Ishikawa (cell line): ENCODE data around the gene UVSSA.

Experiments used
- CEBPB ChIP-seq: IDR thresholded peaks from 2 replicates; pipeline ENCODE4 v1.6.1; 2012
- FOXM1 ChIP-seq: IDR thresholded peaks from 2 replicates; pipeline ENCODE4 v1.6.1; 2012; ENCODE audit warnings: low read depth, borderline replicate concordance
- RAD21 ChIP-seq: IDR thresholded peaks from 2 replicates; pipeline ENCODE4 v1.6.1; 2012; ENCODE audit warnings: low read depth
- ZBTB7A ChIP-seq: IDR thresholded peaks from 2 replicates; pipeline ENCODE4 v1.6.1; 2012; ENCODE audit warnings: low read depth
- TF ChIP-seq, protein P1 (sequence below): IDR thresholded peaks from 2 replicates; pipeline ENCODE4 v1.6.1; 2012; ENCODE audit warnings: low read depth, mild to moderate bottlenecking

DNA sequence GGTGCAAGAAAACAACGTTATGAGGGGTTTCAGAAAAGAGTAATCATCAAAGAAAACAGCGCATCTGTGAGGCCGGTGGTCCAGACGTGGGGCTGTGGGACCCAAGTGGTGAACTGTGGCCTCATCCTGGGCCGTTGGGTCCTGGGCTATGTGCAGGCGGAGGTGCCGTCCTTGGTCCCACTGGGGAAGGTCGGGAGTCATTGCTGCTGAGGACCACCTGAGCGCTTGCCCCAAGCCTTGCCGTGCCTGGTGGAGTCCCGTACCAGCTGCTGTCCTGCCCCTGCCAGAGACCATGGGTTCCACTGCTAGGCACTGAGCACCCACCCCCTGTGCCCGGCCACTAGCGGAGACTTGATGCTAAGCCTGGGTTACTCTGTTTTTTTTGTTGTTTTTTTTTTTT is 25.5 kb upstream of the UVSSA start:
- TF ChIP-seq ZBTB7A (no peak), FOXM1 (no peak), CEBPB (no peak), RAD21 (no peak)
- TF ChIP-seq, protein P1, sequence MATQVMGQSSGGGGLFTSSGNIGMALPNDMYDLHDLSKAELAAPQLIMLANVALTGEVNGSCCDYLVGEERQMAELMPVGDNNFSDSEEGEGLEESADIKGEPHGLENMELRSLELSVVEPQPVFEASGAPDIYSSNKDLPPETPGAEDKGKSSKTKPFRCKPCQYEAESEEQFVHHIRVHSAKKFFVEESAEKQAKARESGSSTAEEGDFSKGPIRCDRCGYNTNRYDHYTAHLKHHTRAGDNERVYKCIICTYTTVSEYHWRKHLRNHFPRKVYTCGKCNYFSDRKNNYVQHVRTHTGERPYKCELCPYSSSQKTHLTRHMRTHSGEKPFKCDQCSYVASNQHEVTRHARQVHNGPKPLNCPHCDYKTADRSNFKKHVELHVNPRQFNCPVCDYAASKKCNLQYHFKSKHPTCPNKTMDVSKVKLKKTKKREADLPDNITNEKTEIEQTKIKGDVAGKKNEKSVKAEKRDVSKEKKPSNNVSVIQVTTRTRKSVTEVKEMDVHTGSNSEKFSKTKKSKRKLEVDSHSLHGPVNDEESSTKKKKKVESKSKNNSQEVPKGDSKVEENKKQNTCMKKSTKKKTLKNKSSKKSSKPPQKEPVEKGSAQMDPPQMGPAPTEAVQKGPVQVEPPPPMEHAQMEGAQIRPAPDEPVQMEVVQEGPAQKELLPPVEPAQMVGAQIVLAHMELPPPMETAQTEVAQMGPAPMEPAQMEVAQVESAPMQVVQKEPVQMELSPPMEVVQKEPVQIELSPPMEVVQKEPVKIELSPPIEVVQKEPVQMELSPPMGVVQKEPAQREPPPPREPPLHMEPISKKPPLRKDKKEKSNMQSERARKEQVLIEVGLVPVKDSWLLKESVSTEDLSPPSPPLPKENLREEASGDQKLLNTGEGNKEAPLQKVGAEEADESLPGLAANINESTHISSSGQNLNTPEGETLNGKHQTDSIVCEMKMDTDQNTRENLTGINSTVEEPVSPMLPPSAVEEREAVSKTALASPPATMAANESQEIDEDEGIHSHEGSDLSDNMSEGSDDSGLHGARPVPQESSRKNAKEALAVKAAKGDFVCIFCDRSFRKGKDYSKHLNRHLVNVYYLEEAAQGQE, result no peak
